ENCODE measurements around the gene PSORS1C1. TPM values are rescaled to one million over a fixed set of nuclear protein-coding genes. Genes with fewer than 3 reads are reported as not detected.
A peak's percentile ranks its signal among the peaks of the same experiment; 100 is the strongest.

Gene PSORS1C1
- polyA plus RNA-seq, 1 of the 3 experiments (the other 2 are of a cell fraction), result 3.1 TPM

GRCh38 chr6:31115941-31116560 is 1.5 kb downstream of the PSORS1C1 start (continued):
- TF ChIP-seq USF2 (IDR thresholded peaks at IDR 0.05; ENCODE audit: borderline replicate concordance, low read depth, low read length) (no peak), RAD21 (IDR thresholded peaks at IDR 0.05; ENCODE audit: low read length) (no peak), SIN3A (IDR thresholded peaks at IDR 0.05; ENCODE audit: borderline replicate concordance, low read depth, low read length) (no peak), USF1 (IDR thresholded peaks at IDR 0.05; ENCODE audit: borderline replicate concordance, low read depth) (no peak), JUND (IDR thresholded peaks at IDR 0.05) (no peak), MEF2A (IDR thresholded peaks at IDR 0.05; ENCODE audit: borderline replicate concordance, low read depth) (no peak), NRF1 (IDR thresholded peaks at IDR 0.05; ENCODE audit: low read depth, low read length) (no peak), RFX5 (IDR thresholded peaks at IDR 0.05; ENCODE audit: low read length) (no peak), CHD2 (IDR thresholded peaks at IDR 0.05; ENCODE audit: low read length, partially characterized antibody) (no peak)

GRCh38 chr6:31116661-31117385 is 2.2 kb downstream of the PSORS1C1 start:
- H3K4me3 ChIP-seq (ENCODE audit: low read depth in 2 of 2, low read length in 1 of 2), result peak overlapping the region; percentile 27 to 49; a peak in 3 of 4 replicates
- peak overlapping the region; percentile 85 for H3K4me2 ChIP-seq
- H3K27ac ChIP-seq (ENCODE audit: low read depth in 2 of 2, low read length in 1 of 2), result no peak overlapping the region; a peak in 1 of 4 replicates
- H3F3A ChIP-seq (replicated peaks; ENCODE audit: insufficient read depth), result peaks cover 5% of the 10 kb centered on the region
- H3K9me3 ChIP-seq, result no peaks in the 10 kb centered on the region
- H3K27me3 ChIP-seq (ENCODE audit: insufficient read depth), result no peaks in the 10 kb centered on the region
- ChIA-PET POLR2A (no interaction called here), CTCF (interaction anchor here (0.7 to 2.1 kb wide), 5 partner anchors 11 to 663 kb away, joined by 3 to 7 read pairs (median 4); no protein-coding TSS in a partner anchor)
- peaks cover 2 to 12% of the 10 kb centered on the region in 2 experiments; a peak in 3 of 4 replicates for H3K4me1 ChIP-seq (ENCODE audit: control insufficient read depth in 1 of 2, insufficient read depth in 2 of 2, low read depth in 1 of 2, low read length in 1 of 2)
- DNase-seq, result no peak
- H3K9me2 ChIP-seq, result no peaks in the 10 kb centered on the region
- no peaks in the 10 kb centered on the region for H4K20me1 ChIP-seq (ENCODE audit: insufficient read depth)
- no peak overlapping the region; the same call in 1 of the 2 replicates for H3K9ac ChIP-seq
- WGBS (ENCODE audit: low lambda C conversion rate), result 73% methylated on average over 9 of the region's 19 CpGs
- no peak for TF ChIP-seq NFIC (IDR thresholded peaks at IDR 0.05; ENCODE audit: borderline replicate concordance)
- TF ChIP-seq GABPA (IDR thresholded peaks at IDR 0.05; ENCODE audit: low read depth), result peak; percentile 30; the same call in 1 of the 2 replicates
- H3K79me2 ChIP-seq (ENCODE audit: insufficient read depth), result peaks cover 30% of the 10 kb centered on the region
- H2AFZ ChIP-seq (ENCODE audit: low read depth), result no peak overlapping the region
- no peaks in the 10 kb centered on the region for H3K36me3 ChIP-seq (replicated peaks in 1 of 2; ENCODE audit: control insufficient read depth in 1 of 2, insufficient read depth in 2 of 2, low read length in 1 of 2)

GRCh38 chr6:31118178-31118577 is 3.6 kb downstream of the PSORS1C1 start:
- Histone ChIP-seq H2AFZ (ENCODE audit: low read depth) (no peak overlapping the region), H3K4me3 (ENCODE audit: low read depth in 2 of 2, low read length in 1 of 2) (no peak overlapping the region), H3K36me3 (replicated peaks in 1 of 2; ENCODE audit: control insufficient read depth in 1 of 2, insufficient read depth in 2 of 2, low read length in 1 of 2) (no peaks in the 10 kb centered on the region), H3K4me2 (no peak overlapping the region), H3F3A (replicated peaks; ENCODE audit: insufficient read depth) (peaks cover 8% of the 10 kb centered on the region), H3K27me3 (ENCODE audit: insufficient read depth) (no peaks in the 10 kb centered on the region), H3K79me2 (ENCODE audit: insufficient read depth) (peaks cover 30% of the 10 kb centered on the region), H3K9me2 (no peaks in the 10 kb centered on the region), H3K9me3 (no peaks in the 10 kb centered on the region), H3K27ac (ENCODE audit: low read depth in 2 of 2, low read length in 1 of 2) (no peak overlapping the region), H4K20me1 (ENCODE audit: insufficient read depth) (0 out of 2 replicates have a peak, but pooled peaks cover 2% of the 10 kb centered on the region), H3K9ac (no peak overlapping the region), H3K4me1 (ENCODE audit: control insufficient read depth in 1 of 2, insufficient read depth in 2 of 2, low read depth in 1 of 2, low read length in 1 of 2) (peaks cover 4 to 14% of the 10 kb centered on the region in 2 experiments; a peak in 3 of 4 replicates)
- DNase-seq, result no peak
- ChIA-PET POLR2A (no interaction called here), CTCF (interaction anchor here (1.2 kb wide), 1 partner anchor 31 kb away, joined by 4 read pairs; no protein-coding TSS in a partner anchor)
- TF ChIP-seq MXI1 (IDR thresholded peaks at IDR 0.05; ENCODE audit: low read depth, low read length) (no peak), RCOR1 (IDR thresholded peaks at IDR 0.05; ENCODE audit: low read length) (no peak), IRF3 (IDR thresholded peaks at IDR 0.05; ENCODE audit: low read depth, low read length) (no peak), FOSL2 (IDR thresholded peaks at IDR 0.05; ENCODE audit: borderline replicate concordance, low read depth) (no peak)
- 72% methylated on average over 4 of the region's 7 CpGs for WGBS (ENCODE audit: low lambda C conversion rate)
